Neuronal stem cell (in vitro differentiated cells): ENCODE measurements around the gene FBXW10.
"Not testable (repeated sequence)": the region's sequence is repeated elsewhere in the genome, so short reads cannot be mapped to it uniquely, and the experiment has no call there.

Experiments used
- DNase-seq: peaks from one replicate; pipeline ENCODE4 v3.0.0-alpha.2; 2013; ENCODE audit warnings: low spot score
- H2AFZ ChIP-seq: one replicate; pipeline ENCODE4 v1.6.1; 2013; ENCODE audit warnings: mild to moderate bottlenecking, low read length, inconsistent platforms
- H2AK5ac ChIP-seq: 2 replicates; pipeline ENCODE4 v1.6.1; 2013; ENCODE audit warnings: low read depth, mild to moderate bottlenecking, inconsistent platforms, low read length, moderate library complexity, mixed read lengths
- H2BK120ac ChIP-seq: 2 replicates; pipeline ENCODE4 v1.6.1; 2013; ENCODE audit warnings: low read depth, mild to moderate bottlenecking, inconsistent platforms, low read length, moderate library complexity, mixed read lengths
- H2BK12ac ChIP-seq: one replicate; pipeline ENCODE4 v1.6.1; 2013; ENCODE audit warnings: low read length, inconsistent platforms
- H2BK15ac ChIP-seq: 2 replicates; pipeline ENCODE4 v1.6.1; 2013; ENCODE audit warnings: mild to moderate bottlenecking, low read length, inconsistent platforms, mixed read lengths
- H2BK5ac ChIP-seq: one replicate; pipeline ENCODE4 v1.6.1; 2013; ENCODE audit warnings: inconsistent platforms, mild to moderate bottlenecking, low read length, moderate library complexity
- H3K14ac ChIP-seq: one replicate; pipeline ENCODE4 v1.6.1; 2013; ENCODE audit warnings: low read length, inconsistent platforms
- H3K18ac ChIP-seq: 2 replicates; pipeline ENCODE4 v1.6.1; 2013; ENCODE audit warnings: low read length, inconsistent platforms
- H3K23ac ChIP-seq: 2 replicates; pipeline ENCODE4 v1.6.1; 2013; ENCODE audit warnings: low read depth, mild to moderate bottlenecking, mixed read lengths, low read length, inconsistent platforms; ENCODE audit not compliant: poor library complexity
- H3K27ac ChIP-seq: replicated peaks from 3 replicates; pipeline ENCODE4 v1.5.1; 2013; ENCODE audit warnings: low read length, inconsistent platforms
- H3K27me3 ChIP-seq, 3 experiments: 2 replicates each; pipeline ENCODE4 v1.6.1; 2013; ENCODE audit warnings: low read length in 3 of 3, mild to moderate bottlenecking in 2 of 3, inconsistent platforms in 1 of 3, low read depth in 1 of 3, mixed read lengths in 1 of 3, moderate library complexity in 1 of 3; ENCODE audit not compliant: control insufficient read depth in 3 of 3, insufficient read depth in 3 of 3
- H3K36me3 ChIP-seq, 2 donors: replicated peaks in 1 of 2; 2 replicates each; pipeline ENCODE4 v1.6.1; 2013; ENCODE audit warnings: low read length in 2 of 2; ENCODE audit not compliant: control insufficient read depth in 2 of 2, insufficient read depth in 2 of 2
- H3K4ac ChIP-seq: 2 replicates; pipeline ENCODE4 v1.6.1; 2013; ENCODE audit warnings: inconsistent platforms, mild to moderate bottlenecking, low read length, moderate library complexity
- H3K4me1 ChIP-seq, 2 donors: 1 replicate in 1 of 2; 2 replicates in 1 of 2; pipeline ENCODE4 v1.6.1; 2013; ENCODE audit warnings: low read length in 2 of 2, low read depth in 1 of 2; ENCODE audit not compliant: control insufficient read depth in 2 of 2, insufficient read depth in 1 of 2
- H3K4me2 ChIP-seq: one replicate; pipeline ENCODE4 v1.6.1; 2013; ENCODE audit warnings: mild to moderate bottlenecking, low read length, inconsistent platforms; ENCODE audit not compliant: insufficient read depth, poor library complexity, severe bottlenecking
- H3K4me3 ChIP-seq, 2 donors: 2 replicates each; pipeline ENCODE4 v1.5.1; 2013; ENCODE audit warnings: low read length in 2 of 2, mild to moderate bottlenecking in 2 of 2, inconsistent platforms in 1 of 2, moderate library complexity in 1 of 2
- H3K79me1 ChIP-seq: one replicate; pipeline ENCODE4 v1.6.1; 2013; ENCODE audit warnings: low read depth, mild to moderate bottlenecking, inconsistent platforms, low read length, moderate library complexity
- H3K9ac ChIP-seq: one replicate; pipeline ENCODE4 v1.6.1; 2013; ENCODE audit warnings: mild to moderate bottlenecking, low read depth, low read length, inconsistent platforms; ENCODE audit not compliant: poor library complexity
- H3K9me3 ChIP-seq, 2 donors: replicated peaks in 1 of 2; 2 replicates each; pipeline versions ENCODE3 to v1.6.1; 2013; ENCODE audit warnings: low read length in 2 of 2, mild to moderate bottlenecking in 2 of 2, inconsistent platforms in 1 of 2, low read depth in 1 of 2, mixed read lengths in 1 of 2, moderate library complexity in 1 of 2; ENCODE audit not compliant: control insufficient read depth in 2 of 2, insufficient read depth in 1 of 2
- H4K8ac ChIP-seq: one replicate; pipeline ENCODE4 v1.6.1; 2013; ENCODE audit warnings: low read depth, mild to moderate bottlenecking, inconsistent platforms, low read length, moderate library complexity
- H4K91ac ChIP-seq: one replicate; pipeline ENCODE4 v1.6.1; 2013; ENCODE audit warnings: low read length, low read depth, mild to moderate bottlenecking, inconsistent platforms; ENCODE audit not compliant: poor library complexity
- WGBS, 2 donors: extraction: QIAGEN DNeasy Blood & Tissue Kit; methylation state at CpG; one replicate each; pipeline ENCODE4 v1.1.7; 2013; ENCODE audit warnings: missing lambda C conversion rate in 2 of 2, mixed read lengths in 1 of 2; ENCODE audit not compliant: insufficient read length in 2 of 2, insufficient replicate concordance in 1 of 2; ENCODE audit errors: extremely low coverage in 2 of 2; 5-methylcytosine and 5-hydroxymethylcytosine counted together

The FBXW10 gene

DNA sequence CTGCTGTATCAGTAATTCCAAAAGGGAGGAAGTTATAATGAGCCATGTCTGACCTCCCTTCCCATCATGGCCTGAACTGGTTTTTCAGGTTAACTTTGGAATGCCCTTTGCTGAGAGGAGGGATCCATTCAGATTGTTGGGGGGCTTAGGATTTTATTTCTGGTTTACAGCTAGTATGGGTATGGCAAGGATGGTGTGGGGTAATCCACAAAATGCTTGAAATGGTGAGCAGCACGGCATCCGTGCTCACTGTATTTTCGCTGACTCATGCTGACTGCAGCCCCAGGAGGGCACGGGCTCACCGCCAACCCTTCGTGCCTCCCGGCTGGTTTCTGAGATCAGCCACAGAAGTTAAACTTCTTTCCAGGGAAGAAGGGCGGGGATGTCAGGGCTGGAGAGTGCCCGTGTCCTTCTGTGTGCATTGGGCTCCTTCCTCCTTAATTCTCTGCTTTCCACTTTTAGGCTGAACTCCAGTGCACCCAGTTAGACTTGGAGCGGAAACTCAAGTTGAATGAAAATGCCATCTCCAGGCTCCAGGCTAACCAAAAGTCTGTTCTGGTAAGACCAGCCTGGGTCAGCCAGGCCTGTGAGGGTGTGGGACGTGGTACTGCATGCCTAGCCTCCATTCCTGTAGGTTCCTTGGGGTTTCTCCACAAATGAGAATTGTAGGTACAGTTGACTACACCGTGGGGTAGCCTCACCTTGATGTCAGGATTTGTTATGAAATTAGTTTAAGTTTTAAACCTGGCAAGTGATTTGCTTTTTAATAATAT is 21.9 kb upstream of the FBXW10 start:
- not testable (repeated sequence) for H3K4me1 ChIP-seq, H3K9ac ChIP-seq, H3K4me2 ChIP-seq, H3K4ac ChIP-seq, H3K79me1 ChIP-seq, H3K27ac ChIP-seq, H2BK15ac ChIP-seq, H2BK120ac ChIP-seq, H2BK5ac ChIP-seq, H4K8ac ChIP-seq, H3K4me3 ChIP-seq, H3K23ac ChIP-seq, H3K36me3 ChIP-seq, H3K18ac ChIP-seq, H3K9me3 ChIP-seq, H3K14ac ChIP-seq, H2BK12ac ChIP-seq, H3K27me3 ChIP-seq, H2AK5ac ChIP-seq, H4K91ac ChIP-seq, H2AFZ ChIP-seq, DNase-seq
- WGBS, 2 donors = no CpG with 5 or more reads among the region's 12 CpGs

DNA sequence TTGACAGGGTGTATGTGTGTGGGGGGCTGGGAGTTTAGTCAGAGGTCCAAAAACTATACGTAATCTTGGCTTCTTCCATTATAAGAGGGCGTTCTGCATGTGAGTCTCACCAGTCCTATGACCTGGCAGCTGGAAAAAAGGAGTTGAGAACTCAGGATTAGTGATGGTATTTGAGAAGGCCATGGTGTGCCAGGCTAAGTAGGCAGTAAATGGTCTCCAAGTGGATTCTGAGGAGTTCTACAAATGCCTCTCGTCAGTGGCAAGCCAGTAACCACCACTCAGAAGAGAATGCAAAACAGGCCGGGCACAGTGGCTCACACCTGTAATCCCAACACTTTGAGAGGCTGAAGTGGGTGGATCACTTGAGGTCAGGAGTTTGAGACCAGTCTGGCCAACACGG is 21.2 kb upstream of the FBXW10 start:
- H3K23ac ChIP-seq, DNase-seq, H3K79me1 ChIP-seq, H2BK15ac ChIP-seq, H3K4ac ChIP-seq, H2AK5ac ChIP-seq, H3K9me3 ChIP-seq, H3K18ac ChIP-seq, H4K8ac ChIP-seq, H3K14ac ChIP-seq, H2AFZ ChIP-seq, H2BK120ac ChIP-seq, H3K27me3 ChIP-seq, H3K4me1 ChIP-seq, H3K4me2 ChIP-seq, H3K4me3 ChIP-seq, H2BK12ac ChIP-seq, H2BK5ac ChIP-seq, H4K91ac ChIP-seq, H3K27ac ChIP-seq, H3K36me3 ChIP-seq, H3K9ac ChIP-seq: not testable (repeated sequence)
- no CpG with 5 or more reads among the region's 5 CpGs for WGBS, 2 donors

GRCh38 chr17:18723509-18723908 is 20.3 kb upstream of the FBXW10 start:
- H3K9ac ChIP-seq, H2AFZ ChIP-seq, H3K4me2 ChIP-seq, H3K27me3 ChIP-seq, H3K9me3 ChIP-seq, H3K36me3 ChIP-seq, H3K18ac ChIP-seq, H3K23ac ChIP-seq, H2AK5ac ChIP-seq, H2BK12ac ChIP-seq, H3K4ac ChIP-seq, H2BK5ac ChIP-seq, H4K91ac ChIP-seq, H3K4me1 ChIP-seq, H3K14ac ChIP-seq, H4K8ac ChIP-seq, H2BK120ac ChIP-seq, H3K27ac ChIP-seq, H2BK15ac ChIP-seq, H3K4me3 ChIP-seq, H3K79me1 ChIP-seq, DNase-seq: not testable (repeated sequence)
- no CpG with 5 or more reads among the region's 1 CpG for WGBS, 2 donors

DNA sequence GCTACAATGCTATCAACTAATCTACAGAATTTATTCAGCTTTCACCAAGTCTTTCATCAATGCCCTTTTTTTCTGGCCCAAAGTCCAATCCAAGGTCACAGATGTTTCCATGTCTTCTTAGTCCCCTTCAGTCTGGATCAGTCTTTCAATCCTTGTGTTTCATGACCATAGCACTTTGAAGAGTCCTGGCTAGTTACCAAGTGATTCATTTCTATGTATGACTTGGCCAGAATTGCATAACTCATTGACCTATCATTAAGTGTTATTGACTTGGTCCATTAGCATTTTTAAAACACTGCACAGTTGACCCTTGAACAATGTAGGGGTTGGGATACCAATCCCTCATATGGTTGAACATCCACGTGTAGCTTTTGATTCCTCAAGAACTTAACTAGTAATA is 11.4 kb upstream of the FBXW10 start:
- H4K91ac ChIP-seq, H3K18ac ChIP-seq, H3K27me3 ChIP-seq, H3K4me2 ChIP-seq, H3K4ac ChIP-seq, H2BK120ac ChIP-seq, H3K4me3 ChIP-seq, H3K36me3 ChIP-seq, H3K9me3 ChIP-seq, H3K4me1 ChIP-seq, H2AK5ac ChIP-seq, H3K14ac ChIP-seq, H2BK12ac ChIP-seq, H3K23ac ChIP-seq, H2BK15ac ChIP-seq, H3K27ac ChIP-seq, H3K79me1 ChIP-seq, H4K8ac ChIP-seq, DNase-seq, H2BK5ac ChIP-seq, H2AFZ ChIP-seq, H3K9ac ChIP-seq: not testable (repeated sequence)
- no CpG with 5 or more reads among the region's 1 CpG for WGBS, 2 donors
